NK-92 (cell line): ENCODE data around the gene FZD8.

Experiments used
- DNase-seq: peaks from one replicate; lab custom pipeline; 2025; ENCODE audit not compliant: unreplicated experiment; lab: John Stamatoyannopoulos, UW

Gene FZD8

GRCh38 chr10:35642793-35643114 lies 658 bp upstream of the FZD8 start:
- DNase-seq: no peak

GRCh38 chr10:35641676-35642034 lies 441 bp downstream of the FZD8 start:
- no peak for DNase-seq

DNA sequence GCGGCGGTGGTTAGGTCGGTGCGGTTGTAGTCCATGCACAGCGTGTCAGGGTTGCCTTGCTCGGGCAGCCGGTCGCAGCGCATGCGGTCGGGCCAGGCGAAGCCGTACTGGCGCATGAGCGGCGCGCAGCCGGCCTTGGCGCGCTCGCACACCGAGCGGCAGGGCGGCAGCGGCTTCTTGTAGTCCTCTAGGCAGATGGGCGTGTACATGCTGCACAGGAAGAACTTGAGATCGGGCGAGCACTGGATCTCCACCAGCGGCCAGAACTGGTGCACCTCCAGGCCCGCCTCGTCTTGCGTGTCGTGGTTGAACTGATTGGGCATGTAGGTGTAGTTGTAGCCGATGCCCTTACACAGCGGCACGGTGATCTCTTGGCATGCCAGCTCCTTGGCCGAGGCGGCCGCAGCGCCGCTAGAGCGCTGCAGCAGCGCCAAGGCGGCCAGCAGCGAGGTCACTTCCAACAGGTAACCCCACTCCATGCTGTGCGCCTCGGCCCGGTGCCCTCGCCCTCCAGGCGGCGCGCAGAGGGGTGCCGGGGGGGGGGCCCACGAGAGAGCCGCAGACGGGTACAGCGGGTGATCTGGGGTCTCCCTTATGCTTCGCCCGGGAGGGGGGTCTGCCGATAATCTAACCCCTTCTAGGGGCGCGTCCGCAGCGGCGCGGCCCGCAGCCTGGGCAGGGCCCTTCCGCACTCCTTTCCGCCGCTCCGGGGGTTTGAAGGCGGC lies 983 bp downstream of the FZD8 start:
- no peak for DNase-seq

- no peak for DNase-seq
These were observed 1.6 kb downstream of the FZD8 start for GRCh38 chr10:35640474-35640873.

GRCh38 chr10:35639728-35640401 lies 2.2 kb downstream of the FZD8 start:
- DNase-seq: no peak

GRCh38 chr10:35639021-35639727 lies 2.9 kb downstream of the FZD8 start:
- DNase-seq: no peak

- DNase-seq: no peak
These were observed 4.0 kb downstream of the FZD8 start for GRCh38 chr10:35638101-35638500.

- no peak for DNase-seq
These were observed 4.6 kb downstream of the FZD8 start for GRCh38 chr10:35637462-35637861.

GRCh38 chr10:35636956-35637355 lies 5.1 kb downstream of the FZD8 start:
- DNase-seq: no peak

GRCh38 chr10:35635576-35635975 lies 6.5 kb downstream of the FZD8 start:
- no peak for DNase-seq

GRCh38 chr10:35633006-35633980 lies 8.8 kb downstream of the FZD8 start:
- DNase-seq: no peak

GRCh38 chr10:35632027-35632426 lies 10.1 kb downstream of the FZD8 start:
- no peak for DNase-seq

DNA sequence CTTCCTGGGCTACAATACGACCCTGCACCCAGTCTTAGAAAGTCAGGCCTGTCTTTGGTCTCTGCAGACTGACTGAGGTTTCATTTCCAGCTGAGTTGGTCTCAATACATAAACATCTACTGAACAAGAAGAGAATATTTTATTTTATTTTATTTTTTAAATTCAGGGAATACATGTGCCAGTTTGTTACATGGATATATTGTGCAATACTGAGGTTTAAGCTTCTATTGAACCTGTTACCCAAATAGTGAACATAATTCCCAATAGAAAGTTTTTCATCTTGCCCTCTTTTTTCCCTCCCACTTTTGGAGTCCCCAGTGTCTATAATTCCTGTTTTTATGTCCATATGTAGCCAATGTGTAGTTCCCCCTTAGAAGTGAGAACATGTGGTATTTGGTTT lies 10.7 kb downstream of the FZD8 start:
- DNase-seq: no peak

- no peak for DNase-seq
These were observed 15.1 kb downstream of the FZD8 start for GRCh38 chr10:35626971-35627507.

DNA sequence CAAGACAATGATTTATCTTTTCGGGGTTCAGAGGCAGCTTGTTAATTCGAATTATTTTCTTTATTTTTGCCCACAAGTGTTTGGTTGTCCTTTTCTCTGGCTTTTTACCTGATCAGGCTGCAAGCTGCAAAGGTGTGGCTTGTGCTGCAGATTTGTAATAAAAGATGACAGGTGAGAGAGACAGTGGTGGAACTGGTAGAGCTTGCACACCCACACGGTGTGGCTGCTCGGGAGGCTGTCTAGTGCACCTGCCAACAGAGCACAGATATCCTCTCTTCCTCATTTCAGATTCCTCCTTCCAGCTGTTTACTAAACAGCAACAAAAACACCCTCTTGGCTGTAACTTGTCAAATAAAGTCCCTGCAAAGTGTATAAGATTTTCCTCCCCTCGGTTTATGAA lies 27.8 kb downstream of the FZD8 start:
- DNase-seq: no peak

- no peak for DNase-seq
These were observed 28.4 kb downstream of the FZD8 start for GRCh38 chr10:35613597-35614226.

DNA sequence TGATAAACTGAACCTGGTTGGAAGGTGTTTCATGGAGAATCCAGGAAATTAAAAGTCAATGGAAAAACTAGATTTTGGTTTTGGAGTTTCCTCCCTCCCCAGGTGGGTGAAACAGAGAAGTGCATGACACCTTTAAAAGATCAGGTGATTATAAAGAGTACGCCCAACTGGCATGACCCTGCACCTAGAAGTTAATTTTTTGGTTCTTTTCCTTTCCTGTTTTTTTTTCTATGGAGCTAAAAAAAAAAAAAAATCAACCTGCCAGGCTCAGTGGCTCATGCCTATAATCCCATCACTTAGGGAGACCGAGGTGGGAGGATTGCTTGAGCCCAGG lies 29.0 kb downstream of the FZD8 start:
- no peak for DNase-seq

DNA sequence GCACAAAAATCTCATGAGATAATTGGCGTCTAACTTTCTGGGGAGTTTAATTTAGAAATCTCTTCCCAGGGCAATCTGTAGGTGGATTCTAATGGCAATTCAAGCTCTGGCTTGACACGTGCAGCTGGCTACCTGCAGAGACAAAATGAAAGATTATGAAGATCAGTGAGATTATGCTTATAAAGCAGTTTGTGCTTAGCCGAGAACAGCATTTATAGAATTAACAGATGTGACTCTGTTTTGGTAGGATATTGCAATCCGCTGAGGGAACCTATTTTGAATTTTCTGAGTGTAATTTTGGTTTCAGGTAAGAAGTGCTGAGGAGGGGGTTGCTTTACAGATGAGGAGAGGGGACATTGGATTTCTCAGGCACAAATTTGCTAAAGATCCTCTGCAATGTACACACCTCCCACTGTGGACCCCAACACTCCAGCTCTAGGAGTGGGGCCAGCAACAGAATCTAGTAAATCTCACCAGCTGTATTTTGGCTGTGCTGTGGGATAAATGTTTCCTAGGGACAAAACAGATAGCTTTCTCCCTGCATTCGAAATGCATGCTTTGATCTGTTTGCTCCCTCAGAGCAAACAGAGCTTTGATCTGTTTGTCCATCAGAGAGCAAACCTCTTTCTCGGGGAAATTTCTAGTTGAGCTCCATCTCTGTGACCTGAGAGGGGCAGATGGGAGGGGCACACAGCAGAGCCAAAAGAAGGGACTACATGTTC lies 29.6 kb downstream of the FZD8 start:
- DNase-seq: no peak

- DNase-seq: no peak
These were observed 30.3 kb downstream of the FZD8 start for GRCh38 chr10:35611750-35612149.

GRCh38 chr10:35608328-35608672 lies 33.8 kb downstream of the FZD8 start:
- DNase-seq: no peak
